KMS-11 (cell line): ENCODE results near the gene THAP4.

Experiments used
- H2AFZ ChIP-seq: fragments of 200-600 bp; sonication (generic); 2 replicates; pipeline ENCODE4 v1.6.1; 2016; ENCODE audit warnings: antibody characterized with exemption, mixed run types, low read depth
- H3K27ac ChIP-seq: fragments of 200-600 bp; sonication (generic); 2 replicates; pipeline ENCODE4 v1.6.1; 2016; ENCODE audit warnings: mild to moderate bottlenecking, mixed run types
- H3K27me3 ChIP-seq: fragments of 200-600 bp; sonication (generic); 2 replicates; pipeline ENCODE4 v1.6.1; 2017; ENCODE audit warnings: mild to moderate bottlenecking, low read depth, mixed run types, moderate library complexity; ENCODE audit not compliant: insufficient read depth
- H3K36me3 ChIP-seq: fragments of 200-600 bp; sonication (generic); 2 replicates; pipeline ENCODE4 v1.6.1; 2017; ENCODE audit warnings: mild to moderate bottlenecking, mixed run types; ENCODE audit not compliant: insufficient read depth
- H3K4me1 ChIP-seq: fragments of 200-600 bp; sonication (generic); 2 replicates; pipeline ENCODE4 v1.6.1; 2016; ENCODE audit warnings: mild to moderate bottlenecking, low read depth, mixed run types; ENCODE audit not compliant: poor library complexity, severe bottlenecking
- H3K4me2 ChIP-seq: fragments of 200-600 bp; sonication (generic); 2 replicates; pipeline ENCODE4 v1.7.0; 2016; ENCODE audit warnings: mild to moderate bottlenecking, mixed run types
- H3K4me3 ChIP-seq: fragments of 200-600 bp; sonication (generic); IDR thresholded peaks from 2 replicates; pipeline ENCODE4 v1.6.1; 2017; ENCODE audit warnings: low read depth, low read length, mixed read lengths; ENCODE audit not compliant: insufficient read depth
- H3K79me2 ChIP-seq: fragments of 200-600 bp; sonication (generic); 2 replicates; pipeline ENCODE4 v1.6.1; 2016; ENCODE audit warnings: low read depth, mixed run types; ENCODE audit not compliant: insufficient read depth
- H3K9ac ChIP-seq: fragments of 200-600 bp; sonication (generic); 2 replicates; pipeline ENCODE4 v1.6.1; 2016; ENCODE audit warnings: mild to moderate bottlenecking, mixed run types
- H4K20me1 ChIP-seq: fragments of 200-600 bp; sonication (generic); 2 replicates; pipeline ENCODE4 v1.6.1; 2016; ENCODE audit warnings: mild to moderate bottlenecking, mixed run types; ENCODE audit not compliant: insufficient read depth
- TF ChIP-seq, protein P1 (sequence below): fragments of 200-600 bp; sonication (generic); conservative IDR thresholded peaks from 2 replicates; pipeline ENCODE4 v1.6.1; 2017; ENCODE audit warnings: low read depth, mild to moderate bottlenecking, antibody characterized with exemption, low read length, moderate library complexity, mixed read lengths

Gene THAP4

DNA sequence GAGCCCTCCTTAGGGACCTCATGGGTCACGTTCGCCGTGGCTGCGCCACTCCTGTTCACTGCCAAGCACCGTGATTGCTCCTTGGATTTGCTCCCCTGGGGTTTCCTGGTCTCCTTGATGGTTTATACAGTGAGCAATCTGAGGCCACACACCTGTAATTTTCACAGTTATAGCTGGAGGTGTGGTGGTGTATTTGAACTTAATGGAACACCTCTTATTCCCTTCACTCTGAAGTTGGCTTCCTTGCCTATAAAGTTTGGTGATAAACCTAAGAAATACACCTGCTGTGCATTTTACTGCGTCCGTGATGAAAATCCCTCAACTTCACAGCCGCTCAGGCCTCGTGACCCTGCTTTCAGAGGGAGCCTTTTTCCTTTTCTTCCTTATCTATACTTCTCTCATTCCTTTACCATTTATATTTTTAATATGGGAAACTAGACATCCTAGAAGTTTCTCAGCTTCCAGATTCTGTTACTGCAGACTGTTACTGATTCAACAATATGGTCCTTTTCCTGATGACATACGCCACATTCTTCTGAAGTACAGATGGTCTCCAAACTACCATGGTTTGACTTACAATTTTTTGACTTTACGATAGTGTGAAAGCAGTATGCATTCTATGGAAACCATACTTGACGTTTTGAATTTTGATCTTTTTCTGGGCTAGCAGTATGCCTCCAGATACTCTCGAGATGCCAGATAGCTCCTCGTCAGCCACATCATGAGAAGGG is 9.1 kb upstream of the THAP4 start:
- peaks cover 57% of the 10 kb centered on the region; the same call in 1 of the 2 replicates for H3K79me2 ChIP-seq
- H3K9ac ChIP-seq = no peak overlapping the region
- no peak overlapping the region for H3K27ac ChIP-seq
- H3K27me3 ChIP-seq = no peaks in the 10 kb centered on the region
- H2AFZ ChIP-seq = no peak overlapping the region
- no peaks in the 10 kb centered on the region for H3K36me3 ChIP-seq
- TF ChIP-seq, protein P1, sequence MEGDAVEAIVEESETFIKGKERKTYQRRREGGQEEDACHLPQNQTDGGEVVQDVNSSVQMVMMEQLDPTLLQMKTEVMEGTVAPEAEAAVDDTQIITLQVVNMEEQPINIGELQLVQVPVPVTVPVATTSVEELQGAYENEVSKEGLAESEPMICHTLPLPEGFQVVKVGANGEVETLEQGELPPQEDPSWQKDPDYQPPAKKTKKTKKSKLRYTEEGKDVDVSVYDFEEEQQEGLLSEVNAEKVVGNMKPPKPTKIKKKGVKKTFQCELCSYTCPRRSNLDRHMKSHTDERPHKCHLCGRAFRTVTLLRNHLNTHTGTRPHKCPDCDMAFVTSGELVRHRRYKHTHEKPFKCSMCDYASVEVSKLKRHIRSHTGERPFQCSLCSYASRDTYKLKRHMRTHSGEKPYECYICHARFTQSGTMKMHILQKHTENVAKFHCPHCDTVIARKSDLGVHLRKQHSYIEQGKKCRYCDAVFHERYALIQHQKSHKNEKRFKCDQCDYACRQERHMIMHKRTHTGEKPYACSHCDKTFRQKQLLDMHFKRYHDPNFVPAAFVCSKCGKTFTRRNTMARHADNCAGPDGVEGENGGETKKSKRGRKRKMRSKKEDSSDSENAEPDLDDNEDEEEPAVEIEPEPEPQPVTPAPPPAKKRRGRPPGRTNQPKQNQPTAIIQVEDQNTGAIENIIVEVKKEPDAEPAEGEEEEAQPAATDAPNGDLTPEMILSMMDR = no peak
- H3K4me1 ChIP-seq = peaks cover 5% of the 10 kb centered on the region
- H4K20me1 ChIP-seq = peaks cover 3% of the 10 kb centered on the region; the same call in 1 of the 2 replicates
- H3K4me2 ChIP-seq = no peak overlapping the region
- H3K4me3 ChIP-seq = no peak overlapping the region

DNA sequence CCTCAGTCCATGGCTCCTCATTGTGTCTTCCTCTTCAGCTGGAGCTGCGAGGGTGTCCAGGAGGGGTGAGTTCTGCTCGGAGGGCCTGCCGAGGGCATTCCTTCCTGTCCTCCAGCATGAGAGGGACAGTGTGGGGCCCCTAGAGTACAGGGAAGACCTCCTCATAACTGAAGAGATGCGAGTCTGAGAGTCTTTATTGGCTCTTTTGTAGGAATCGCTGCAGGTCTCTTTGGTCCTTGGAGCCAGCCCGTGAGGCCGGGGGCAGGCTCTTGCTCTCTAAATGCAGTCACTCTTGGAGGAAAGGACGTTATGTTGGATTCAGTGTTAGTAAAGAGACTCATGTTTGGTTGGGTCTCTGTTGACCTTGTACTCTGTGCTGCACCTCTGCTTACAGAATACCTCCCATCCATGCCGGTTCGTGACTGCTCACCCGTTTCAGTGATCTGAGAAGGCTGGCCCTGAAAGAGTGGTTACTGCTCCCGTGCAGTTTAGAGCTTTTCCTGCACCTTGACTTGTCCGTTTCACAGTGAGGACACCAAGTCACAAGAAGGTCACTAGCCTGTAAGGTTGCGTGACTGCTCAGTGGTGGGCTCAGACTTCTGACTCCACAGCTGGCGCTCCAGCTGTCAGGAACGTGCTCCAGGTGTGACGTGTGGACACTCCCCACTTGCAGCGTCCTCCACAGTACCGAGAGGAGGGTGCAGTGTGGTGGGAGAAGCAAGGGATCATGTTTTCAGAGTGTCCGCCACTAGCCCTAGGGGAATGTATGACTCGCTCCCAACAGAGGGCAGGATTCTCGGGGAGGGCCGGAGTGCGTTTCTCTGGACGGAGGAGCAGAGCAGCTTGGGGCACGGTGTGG is 8.3 kb upstream of the THAP4 start:
- no peaks in the 10 kb centered on the region for H3K36me3 ChIP-seq
- peaks cover 5% of the 10 kb centered on the region for H3K4me1 ChIP-seq
- H3K27me3 ChIP-seq = no peaks in the 10 kb centered on the region
- no peak overlapping the region for H3K27ac ChIP-seq
- no peak overlapping the region for H3K9ac ChIP-seq
- H3K79me2 ChIP-seq = peaks cover 65% of the 10 kb centered on the region; the same call in 1 of the 2 replicates
- TF ChIP-seq, protein P1 = no peak
- H4K20me1 ChIP-seq = peaks cover 8% of the 10 kb centered on the region
- H2AFZ ChIP-seq = no peak overlapping the region
- H3K4me3 ChIP-seq = no peak overlapping the region
- no peak overlapping the region for H3K4me2 ChIP-seq

DNA sequence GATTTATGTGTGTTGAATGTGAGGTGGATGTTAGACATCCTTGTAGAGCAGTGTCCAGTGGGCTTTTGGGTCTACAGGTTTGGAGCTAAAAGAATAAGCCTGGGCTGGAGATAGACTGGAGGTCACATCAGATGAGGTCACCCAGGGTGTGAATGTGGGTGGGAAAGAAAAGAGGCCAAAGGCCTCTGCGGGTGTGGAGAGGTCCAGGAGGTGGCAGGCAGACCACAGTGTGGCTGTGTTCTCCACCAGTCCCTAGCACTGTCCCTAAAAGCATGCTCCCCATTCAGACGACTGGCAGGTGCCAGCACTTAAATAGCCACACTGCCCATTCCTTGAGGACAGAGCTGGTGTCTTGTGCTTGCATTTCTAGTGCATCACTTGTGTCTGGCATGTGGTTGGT is 4.7 kb upstream of the THAP4 start:
- Histone ChIP-seq H3K4me2 (no peak overlapping the region), H4K20me1 (peaks cover 8% of the 10 kb centered on the region; the same call in 1 of the 2 replicates), H3K9ac (no peak overlapping the region), H3K4me3 (no peak overlapping the region), H3K4me1 (peaks cover 16% of the 10 kb centered on the region), H3K27me3 (no peaks in the 10 kb centered on the region), H3K79me2 (peaks cover 73% of the 10 kb centered on the region; the same call in 1 of the 2 replicates), H3K27ac (no peak overlapping the region), H2AFZ (no peak overlapping the region), H3K36me3 (no peaks in the 10 kb centered on the region)
- TF ChIP-seq, protein P1 = no peak

DNA sequence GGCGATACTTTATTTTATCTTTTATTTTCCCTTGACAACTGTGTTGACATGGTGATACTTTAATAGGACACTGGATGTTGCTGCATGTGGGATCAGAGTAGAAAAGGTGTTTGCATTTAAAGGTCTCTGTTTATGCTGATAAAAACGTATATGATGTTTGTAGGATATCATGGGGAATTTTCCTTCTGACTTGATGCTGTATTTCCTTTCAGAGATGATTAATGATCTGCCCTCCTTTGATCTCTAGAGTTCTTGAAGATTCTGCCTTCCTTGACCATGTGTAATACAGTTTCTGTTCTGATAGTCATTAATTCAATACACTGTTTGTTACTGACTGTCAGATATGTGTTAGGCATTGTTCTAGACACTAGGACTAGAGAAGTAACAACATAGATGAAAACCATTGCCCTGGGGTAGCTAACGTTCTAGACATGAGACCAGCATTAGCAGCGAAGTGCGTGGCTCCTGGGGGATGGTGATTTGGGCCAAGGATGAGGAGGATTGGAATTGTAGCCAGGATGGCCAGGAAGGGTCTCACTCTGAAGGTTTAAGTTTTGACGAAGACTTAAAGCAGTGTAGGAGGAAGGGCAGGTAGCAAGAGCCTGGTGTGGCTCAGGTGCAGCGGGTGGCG is 3.3 kb upstream of the THAP4 start:
- Histone ChIP-seq H4K20me1 (peaks cover 8% of the 10 kb centered on the region; the same call in 1 of the 2 replicates), H3K27ac (no peak overlapping the region), H3K9ac (no peak overlapping the region), H3K4me1 (peaks cover 25% of the 10 kb centered on the region), H3K27me3 (no peaks in the 10 kb centered on the region), H3K4me3 (no peak overlapping the region), H3K79me2 (peaks cover 77% of the 10 kb centered on the region), H3K36me3 (no peaks in the 10 kb centered on the region), H2AFZ (no peak overlapping the region), H3K4me2 (no peak overlapping the region)
- TF ChIP-seq, protein P1 = no peak
